ENCODE measurements around the gene FGF19.

The FGF19 gene

GRCh38 chr11:69695581-69695980, 8.2 kb downstream of the FGF19 start:
- DNase-seq: no peak

GRCh38 chr11:69694781-69695180, 9.0 kb downstream of the FGF19 start:
- DNase-seq: no peak

- peak; percentile 68 for DNase-seq
These were observed 11.4 kb downstream of the FGF19 start for GRCh38 chr11:69692422-69692821.

GRCh38 chr11:69691463-69691862, 12.4 kb downstream of the FGF19 start:
- peak; percentile 97 for DNase-seq

- peak; percentile 87 for DNase-seq
These were observed 14.1 kb downstream of the FGF19 start for GRCh38 chr11:69689484-69690319.

GRCh38 chr11:69687969-69688771, 15.7 kb downstream of the FGF19 start:
- peak; percentile 79 for DNase-seq

- no peak for DNase-seq
These were observed 17.0 kb downstream of the FGF19 start for GRCh38 chr11:69686856-69687255.

GRCh38 chr11:69686452-69686851, 17.4 kb downstream of the FGF19 start:
- DNase-seq: no peak

- no peak for DNase-seq
These were observed 18.5 kb downstream of the FGF19 start for GRCh38 chr11:69685348-69685747.

GRCh38 chr11:69684651-69685050, 19.2 kb downstream of the FGF19 start:
- DNase-seq: no peak

GRCh38 chr11:69683764-69684333, 20.0 kb downstream of the FGF19 start:
- peak; percentile 87 for DNase-seq

- DNase-seq: no peak
These were observed 21.0 kb downstream of the FGF19 start for GRCh38 chr11:69682681-69683326.

GRCh38 chr11:69682221-69682620, 21.6 kb downstream of the FGF19 start:
- DNase-seq: no peak

GRCh38 chr11:69680688-69681087, 23.1 kb downstream of the FGF19 start:
- no peak for DNase-seq

GRCh38 chr11:69677749-69678148, 26.1 kb downstream of the FGF19 start:
- DNase-seq: no peak

GRCh38 chr11:69674886-69675714, 28.7 kb downstream of the FGF19 start, which contains the start of gene LTO1:
Gene LTO1 (minus strand): TSS chr11:69675353. CDS start chr11:69675239, 114 bp downstream.
- DNase-seq: peak; percentile 100

GRCh38 chr11:69674267-69674885, 29.4 kb downstream of the FGF19 start:
- DNase-seq: peak; percentile 80

GRCh38 chr11:69671734-69672465, 31.9 kb downstream of the FGF19 start:
- no peak for DNase-seq

GRCh38 chr11:69670158-69670845, 33.5 kb downstream of the FGF19 start:
- DNase-seq: peak; percentile 96

- no peak for DNase-seq
These were observed 34.3 kb downstream of the FGF19 start for GRCh38 chr11:69669486-69669885.
